Gastrocnemius medialis (tissue), 4 donors: ENCODE results near the gene RRP8. TPM values are rescaled to one million over a fixed set of nuclear protein-coding genes. Genes with fewer than 3 reads are reported as not detected.

Experiments used
- ATAC-seq, 2 donors: fragments of 150-250 bp; one replicate each; pipeline ENCODE4 v1.9.1; 2016
- DNase-seq, 2 donors: peaks; one replicate each; pipeline ENCODE4 v3.0.0-alpha.2; 2019
- H3K27ac ChIP-seq, 4 donors: fragments of 200-600 bp; sonication (generic); 1 replicate in 1 of 4; 2 replicates in 3 of 4; pipeline ENCODE4 v1.5.1; 2016 to 2018; ENCODE audit warnings: mild to moderate bottlenecking in 2 of 4, moderate library complexity in 1 of 4
- H3K27me3 ChIP-seq, 3 donors: fragments of 200-600 bp; sonication (generic) in 2 of 3; 1 replicate in 1 of 3; 2 replicates in 2 of 3; pipeline versions ENCODE4 v1.5.1 to v1.6.0; 2016 to 2019; ENCODE audit warnings: mild to moderate bottlenecking in 1 of 3, moderate library complexity in 1 of 3
- H3K36me3 ChIP-seq, 2 donors: fragments of 200-600 bp; sonication (generic) in 1 of 2; one replicate each; pipeline ENCODE4 v1.5.1; 2017 to 2018
- H3K4me1 ChIP-seq, 2 donors: fragments of 200-600 bp; sonication (generic) in 1 of 2; one replicate each; pipeline ENCODE4 v1.5.1; 2016 to 2017; ENCODE audit warnings: mild to moderate bottlenecking in 2 of 2
- H3K4me3 ChIP-seq, 4 donors: fragments of 200-600 bp; sonication (generic) in 3 of 4; 1 replicate in 1 of 4; 2 replicates in 3 of 4; pipeline ENCODE4 v1.5.1; 2016 to 2019; ENCODE audit warnings: mild to moderate bottlenecking in 2 of 4
- H3K9me3 ChIP-seq, 3 donors: fragments of 200-600 bp; sonication (generic) in 2 of 3; 1 replicate in 1 of 3; 2 replicates in 2 of 3; pipeline ENCODE4 v1.5.1; 2016 to 2019
- POLR2A ChIP-seq, 2 donors: fragments of 450-650 bp; IDR thresholded peaks; one replicate each; pipeline ENCODE4 v1.6.1; 2017; ENCODE audit warnings: antibody characterized with exemption in 2 of 2, mild to moderate bottlenecking in 2 of 2, moderate library complexity in 2 of 2
- in situ Hi-C, 4 donors: fragments of 200-750 bp; cut with MboI; loops; one replicate each; pipeline versions ENCODE4 v1.15.0 to v1.8.0; 2017; ENCODE audit warnings: low sequenced_read_pairs in 4 of 4
- intact Hi-C: fragments of 100-400 bp; cut with DNase I; formaldehyde crosslinking; loops from one replicate; pipeline ENCODE4 v1.15.1; 2023; ENCODE audit warnings: low total_unique reads
- total RNA-seq, 4 donors: library from RNA; depleted of rRNA; stranded (reverse); fragments of >200 nt; gene quantifications; one replicate each; pipeline versions ENCODE4 v1.1.0 to v1.2.3, GENCODE V29; 2016
- TF ChIP-seq, protein P1 (sequence below), 5 experiments: fragments of 450-650 bp in 3 of 5; fragments of 200-600 bp in 2 of 5; sonication (generic) in 2 of 5; IDR thresholded peaks in 4 of 5; conservative IDR thresholded peaks in 1 of 5; 1 replicate in 4 of 5; 2 replicates in 1 of 5; pipeline ENCODE4 v1.5.1; 2016 to 2019; ENCODE audit warnings: antibody characterized with exemption in 5 of 5, mild to moderate bottlenecking in 3 of 5, moderate library complexity in 3 of 5

Gene RRP8
- total RNA-seq, 4 donors from 2014 or later: 10.9 to 25.7 (median 14.9) TPM

- H3K9me3 ChIP-seq: no peaks in the 10 kb centered on the region
- H3K27me3 ChIP-seq: no peaks in the 10 kb centered on the region
- intact Hi-C loops (no loop called here), in situ Hi-C loops (no loop called here)
- TF ChIP-seq POLR2A (IDR thresholded peaks at IDR 0.05): no peak
- TF ChIP-seq, protein P1, sequence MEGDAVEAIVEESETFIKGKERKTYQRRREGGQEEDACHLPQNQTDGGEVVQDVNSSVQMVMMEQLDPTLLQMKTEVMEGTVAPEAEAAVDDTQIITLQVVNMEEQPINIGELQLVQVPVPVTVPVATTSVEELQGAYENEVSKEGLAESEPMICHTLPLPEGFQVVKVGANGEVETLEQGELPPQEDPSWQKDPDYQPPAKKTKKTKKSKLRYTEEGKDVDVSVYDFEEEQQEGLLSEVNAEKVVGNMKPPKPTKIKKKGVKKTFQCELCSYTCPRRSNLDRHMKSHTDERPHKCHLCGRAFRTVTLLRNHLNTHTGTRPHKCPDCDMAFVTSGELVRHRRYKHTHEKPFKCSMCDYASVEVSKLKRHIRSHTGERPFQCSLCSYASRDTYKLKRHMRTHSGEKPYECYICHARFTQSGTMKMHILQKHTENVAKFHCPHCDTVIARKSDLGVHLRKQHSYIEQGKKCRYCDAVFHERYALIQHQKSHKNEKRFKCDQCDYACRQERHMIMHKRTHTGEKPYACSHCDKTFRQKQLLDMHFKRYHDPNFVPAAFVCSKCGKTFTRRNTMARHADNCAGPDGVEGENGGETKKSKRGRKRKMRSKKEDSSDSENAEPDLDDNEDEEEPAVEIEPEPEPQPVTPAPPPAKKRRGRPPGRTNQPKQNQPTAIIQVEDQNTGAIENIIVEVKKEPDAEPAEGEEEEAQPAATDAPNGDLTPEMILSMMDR (IDR thresholded peaks at IDR 0.05 in 4 of 5, conservative IDR thresholded peaks at IDR 0.05 in 1 of 5): no peak
- H3K4me1 ChIP-seq: peaks cover 13 to 14% of the 10 kb centered on the region in 2 donors
- ATAC-seq: no peak
- no peak for DNase-seq
- no peaks in the 10 kb centered on the region for H3K36me3 ChIP-seq
- H3K4me3 ChIP-seq: no peak overlapping the region
- H3K27ac ChIP-seq: no peak overlapping the region
Measured at GRCh38 chr11:6557761-6558674, 45.4 kb downstream of the RRP8 start.

DNA sequence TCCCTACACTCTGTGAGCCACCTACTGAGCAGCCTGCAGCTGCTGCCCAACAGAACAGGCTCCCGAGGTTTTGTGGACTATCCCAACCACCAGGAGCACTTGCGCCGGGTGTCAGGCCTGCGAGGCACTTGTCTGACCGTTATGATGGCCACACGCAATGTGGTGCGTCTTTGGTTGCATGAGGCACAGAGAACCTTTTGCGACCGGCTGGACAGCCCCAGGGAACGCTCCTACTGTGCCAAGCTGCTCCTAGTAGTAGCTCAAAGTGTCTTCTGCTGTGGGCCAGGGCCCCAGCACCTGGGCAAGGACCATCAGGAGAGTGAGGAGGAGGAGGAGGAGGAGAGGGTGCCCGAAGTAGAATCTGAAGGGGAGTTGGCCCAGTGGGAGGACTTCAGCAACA, 46.4 kb downstream of the RRP8 start:
- Histone ChIP-seq H3K9me3 (no peaks in the 10 kb centered on the region), H3K4me3 (no peak overlapping the region), H3K4me1 (peaks cover 13 to 14% of the 10 kb centered on the region in 2 donors), H3K27me3 (no peaks in the 10 kb centered on the region), H3K27ac (no peak overlapping the region), H3K36me3 (no peaks in the 10 kb centered on the region)
- no peak for TF ChIP-seq POLR2A (IDR thresholded peaks at IDR 0.05)
- TF ChIP-seq, protein P1 (IDR thresholded peaks at IDR 0.05 in 4 of 5, conservative IDR thresholded peaks at IDR 0.05 in 1 of 5): no peak
- ATAC-seq (no peak), DNase-seq (no peak)
- in situ Hi-C loops (no loop called here), intact Hi-C loops (no loop called here)

GRCh38 chr11:6556139-6556949, 47.1 kb downstream of the RRP8 start:
- ATAC-seq: no peak
- H3K27ac ChIP-seq: no peak overlapping the region
- no peak overlapping the region for H3K4me3 ChIP-seq
- H3K27me3 ChIP-seq: no peaks in the 10 kb centered on the region
- no peaks in the 10 kb centered on the region for H3K36me3 ChIP-seq
- no peaks in the 10 kb centered on the region for H3K9me3 ChIP-seq
- intact Hi-C loops: no loop called here
- peaks cover 13 to 14% of the 10 kb centered on the region in 2 donors for H3K4me1 ChIP-seq
- no peak for DNase-seq
- TF ChIP-seq, protein P1 (IDR thresholded peaks at IDR 0.05 in 4 of 5, conservative IDR thresholded peaks at IDR 0.05 in 1 of 5): no peak
- no peak for TF ChIP-seq POLR2A (IDR thresholded peaks at IDR 0.05)
- in situ Hi-C loops: no loop called here

DNA sequence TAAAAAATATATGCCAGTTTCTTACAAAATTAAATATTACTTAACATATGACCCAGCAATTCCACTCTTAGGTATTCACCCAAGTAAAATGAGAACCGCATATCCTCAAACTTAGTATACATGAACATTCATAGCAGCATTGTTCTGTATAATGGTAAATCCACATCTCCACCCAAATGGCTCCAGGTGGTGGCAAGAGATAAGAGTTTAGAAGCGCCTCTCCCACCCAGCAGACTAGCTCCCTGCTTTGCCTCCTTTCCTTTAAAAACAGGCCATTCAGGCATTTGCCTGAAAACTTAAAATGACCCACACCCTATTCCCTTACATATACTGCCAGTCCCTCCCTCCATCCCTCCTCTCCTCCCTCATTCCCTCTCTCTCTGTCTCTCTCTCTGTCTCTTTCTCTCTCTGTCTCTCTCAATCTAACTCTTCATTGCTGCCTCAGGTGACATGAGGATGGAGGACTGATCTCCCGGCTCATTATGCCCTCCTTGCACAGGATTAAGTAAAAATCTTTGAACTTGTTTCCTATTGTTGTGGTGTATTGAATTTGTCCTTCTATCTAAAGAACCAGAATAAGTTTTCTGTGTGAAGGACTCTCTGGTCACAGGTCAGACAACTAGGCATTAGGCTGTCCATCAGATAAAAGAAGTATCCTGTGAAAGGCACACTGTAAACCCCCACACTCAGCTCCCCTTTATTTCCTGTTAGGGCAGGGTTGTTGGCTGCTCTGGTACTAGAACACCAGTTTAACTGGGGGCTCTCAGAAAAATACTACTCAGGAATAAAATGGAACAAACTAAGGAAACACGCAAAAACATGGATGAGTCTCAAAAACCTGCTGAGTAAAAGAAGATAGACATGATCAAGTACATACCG, 48.3 kb downstream of the RRP8 start:
- Histone ChIP-seq H3K27ac (no peak overlapping the region), H3K27me3 (no peaks in the 10 kb centered on the region), H3K4me3 (no peak overlapping the region), H3K36me3 (no peaks in the 10 kb centered on the region), H3K4me1 (peaks cover 13 to 14% of the 10 kb centered on the region in 2 donors), H3K9me3 (no peaks in the 10 kb centered on the region)
- intact Hi-C loops (no loop called here), in situ Hi-C loops (no loop called here)
- DNase-seq (no peak), ATAC-seq (no peak)
- no peak for TF ChIP-seq POLR2A (IDR thresholded peaks at IDR 0.05)
- TF ChIP-seq, protein P1 (IDR thresholded peaks at IDR 0.05 in 4 of 5, conservative IDR thresholded peaks at IDR 0.05 in 1 of 5): no peak
